ENCODE results near the gene XIRP1. TPM values are rescaled to one million over a fixed set of nuclear protein-coding genes. Genes with fewer than 3 reads are reported as not detected.

The XIRP1 gene
- total and polyA plus RNA-seq, 2 of the 13 experiments (the other 11 are each of a cell fraction or from before 2014, with no cell fraction given), result not detected

GRCh38 chr3:39241561-39241960 is 49.2 kb upstream of the XIRP1 start:
- ChIA-PET CTCF (ENCODE audit: low intra/inter-chr PET ratio, low total read pairs) (no interaction called here), POLR2A (no interaction called here)
- Histone ChIP-seq H3K36me3 (replicated peaks in 1 of 2; ENCODE audit: control insufficient read depth in 1 of 2, insufficient read depth in 2 of 2, low read length in 2 of 2) (no peaks in the 10 kb centered on the region), H3K79me2 (ENCODE audit: insufficient read depth, low read length) (no peaks in the 10 kb centered on the region), H4K20me1 (ENCODE audit: insufficient read depth, low read length) (no peaks in the 10 kb centered on the region), H3K9ac (ENCODE audit: insufficient read depth, low read depth, low read length) (no peak overlapping the region), H3K9me3 (ENCODE audit: low read length) (no peaks in the 10 kb centered on the region), H3K4me2 (ENCODE audit: low read depth, low read length) (no peak overlapping the region), H3K27ac (ENCODE audit: extremely low read length, insufficient read depth, low read length) (no peak overlapping the region), H3K4me3 (replicated peaks in 1 of 3; ENCODE audit: insufficient read depth in 1 of 3, low read depth in 2 of 3, low read length in 3 of 3) (no peak overlapping the region), H2AFZ (ENCODE audit: low read length) (no peak overlapping the region), H3K27me3 (ENCODE audit: control insufficient read depth in 1 of 2, insufficient read depth in 2 of 2, low read length in 2 of 2) (peaks cover 2 to 12% of the 10 kb centered on the region in 2 experiments; a peak in 1 of 5 replicates), H3K4me1 (ENCODE audit: insufficient read depth, low read length) (no peaks in the 10 kb centered on the region)
- DNase-seq (ENCODE audit: low spot score), result no peak
- BruUV-seq (replicated peaks), result no TSS peak
- intact Hi-C loops (cut with micrococcal nuclease; ENCODE audit: unreplicated experiment) (loop anchor here (1.0 kb wide), 1 partner anchor 13 kb away; no protein-coding TSS in a partner anchor), in situ Hi-C loops (cut with HindIII; ENCODE audit: extremely low pct_ligation_motif_present, low pct_unique_long_range_greater_than_20kb) (no loop called here)
- TF ChIP-seq SNAPC4 (CRISPR knock-in tag; IDR thresholded peaks at IDR 0.05) (no peak), PPARG (CRISPR knock-in tag; conservative IDR thresholded peaks at IDR 0.05) (no peak), WIZ (CRISPR knock-in tag; IDR thresholded peaks at IDR 0.05) (no peak)
- no peak for FAIRE-seq
- no peak for ATAC-seq

- in situ Hi-C loops (cut with HindIII; ENCODE audit: extremely low pct_ligation_motif_present, low pct_unique_long_range_greater_than_20kb) (no loop called here), intact Hi-C loops (cut with micrococcal nuclease; ENCODE audit: unreplicated experiment) (no loop called here)
- TF ChIP-seq JUND (CRISPR knock-in tag; IDR thresholded peaks at IDR 0.05), result no peak
- TF ChIP-seq SP5 (CRISPR knock-in tag; IDR thresholded peaks at IDR 0.05; ENCODE audit: borderline replicate concordance, low read depth), result no peak
- TF ChIP-seq NAIF1 (CRISPR knock-in tag; IDR thresholded peaks at IDR 0.05; ENCODE audit: borderline replicate concordance), result no peak
- no peak for TF ChIP-seq STAG1 (CRISPR knock-in tag; IDR thresholded peaks at IDR 0.05)
- no peak for TF ChIP-seq HCFC1 (IDR thresholded peaks at IDR 0.05; ENCODE audit: low read depth, low read length)
- no peak for TF ChIP-seq ZNF24 (IDR thresholded peaks at IDR 0.05)
- TF ChIP-seq PCBP1 (IDR thresholded peaks at IDR 0.05; ENCODE audit: borderline replicate concordance, low read depth, low read length), result no peak
- no peak for TF ChIP-seq ZNF816 (CRISPR knock-in tag; IDR thresholded peaks at IDR 0.05; ENCODE audit: borderline replicate concordance)
- TF ChIP-seq KLF16 (CRISPR knock-in tag; IDR thresholded peaks at IDR 0.05), result no peak
- TF ChIP-seq ZNF414 (CRISPR knock-in tag; IDR thresholded peaks at IDR 0.05), result no peak
- no peak for TF ChIP-seq PHF8 (CRISPR knock-in tag; IDR thresholded peaks at IDR 0.05)
Measured at GRCh38 chr3:39237027-39237426, 44.6 kb upstream of the XIRP1 start.

More at GRCh38 chr3:39237027-39237426, 44.6 kb upstream of the XIRP1 start:
- BruUV-seq (replicated peaks), result no TSS peak
- Histone ChIP-seq H3K4me1 (ENCODE audit: insufficient read depth, low read length) (no peaks in the 10 kb centered on the region), H3K9me3 (ENCODE audit: low read length) (no peaks in the 10 kb centered on the region), H3K9ac (ENCODE audit: insufficient read depth, low read depth, low read length) (no peak overlapping the region), H3K36me3 (replicated peaks in 1 of 2; ENCODE audit: control insufficient read depth in 1 of 2, insufficient read depth in 2 of 2, low read length in 2 of 2) (no peaks in the 10 kb centered on the region), H3K4me3 (replicated peaks in 1 of 3; ENCODE audit: insufficient read depth in 1 of 3, low read depth in 2 of 3, low read length in 3 of 3) (no peak overlapping the region), H3K79me2 (ENCODE audit: insufficient read depth, low read length) (no peaks in the 10 kb centered on the region), H3K4me2 (ENCODE audit: low read depth, low read length) (no peak overlapping the region), H3K27me3 (ENCODE audit: control insufficient read depth in 1 of 2, insufficient read depth in 2 of 2, low read length in 2 of 2) (peaks cover 2 to 15% of the 10 kb centered on the region in 2 experiments; a peak in 2 of 5 replicates), H4K20me1 (ENCODE audit: insufficient read depth, low read length) (no peaks in the 10 kb centered on the region), H3K27ac (ENCODE audit: extremely low read length, insufficient read depth, low read length) (no peak overlapping the region), H2AFZ (ENCODE audit: low read length) (no peak overlapping the region)
- DNase-seq (ENCODE audit: low spot score) (no peak), FAIRE-seq (no peak), ATAC-seq (no peak)
- ChIA-PET CTCF (ENCODE audit: low intra/inter-chr PET ratio, low total read pairs) (no interaction called here), POLR2A (no interaction called here)
- WGBS (ENCODE audit: low lambda C conversion rate), result 56% methylated on average over 5 of the region's 6 CpGs
